ENCODE results near the gene TPGS2.
"Not testable (repeated sequence)": the region's sequence is repeated elsewhere in the genome, so short reads cannot be mapped to it uniquely, and the experiment has no call there.

TPGS2 gene

GRCh38 chr18:36828630-36829361 is at the start of gene TPGS2, which contains the start of gene KIAA1328:
Gene TPGS2 (minus strand): TSS chr18:36829002. CDS start chr18:36828767, 235 bp downstream.
Gene KIAA1328 (plus strand): TSS chr18:36829127. CDS start chr18:36829139, 12 bp downstream.
- DNase-seq (ENCODE audit: low spot score), result peak; percentile 93

- DNase-seq (ENCODE audit: low spot score), result not testable (repeated sequence)
These were observed 45.0 kb upstream of the TPGS2 start for GRCh38 chr18:36873826-36874225.

GRCh38 chr18:36872329-36872728 is 43.5 kb upstream of the TPGS2 start:
- peak; percentile 42 for DNase-seq (ENCODE audit: low spot score)

GRCh38 chr18:36871801-36872200 is 43.0 kb upstream of the TPGS2 start:
- DNase-seq (ENCODE audit: low spot score), result no peak

GRCh38 chr18:36867056-36867455 is 38.3 kb upstream of the TPGS2 start:
- DNase-seq (ENCODE audit: low spot score), result no peak

- no peak for DNase-seq (ENCODE audit: low spot score)
These were observed 33.4 kb upstream of the TPGS2 start for GRCh38 chr18:36862182-36862581.

- peak; percentile 16 for DNase-seq (ENCODE audit: low spot score)
These were observed 28.0 kb upstream of the TPGS2 start for GRCh38 chr18:36856815-36857214.

- DNase-seq (ENCODE audit: low spot score), result no peak
These were observed 22.4 kb upstream of the TPGS2 start for GRCh38 chr18:36851202-36851590.

- DNase-seq (ENCODE audit: low spot score), result peak; percentile 87
These were observed 21.9 kb upstream of the TPGS2 start for GRCh38 chr18:36850527-36851201.

GRCh38 chr18:36849288-36850006 is 20.6 kb upstream of the TPGS2 start:
- DNase-seq (ENCODE audit: low spot score), result peak; percentile 16

- DNase-seq (ENCODE audit: low spot score), result no peak
These were observed 19.8 kb upstream of the TPGS2 start for GRCh38 chr18:36848609-36849008.

GRCh38 chr18:36843784-36844183 is 15.0 kb upstream of the TPGS2 start:
- peak; percentile 4 for DNase-seq (ENCODE audit: low spot score)

- DNase-seq (ENCODE audit: low spot score), result no peak
These were observed 14.4 kb upstream of the TPGS2 start for GRCh38 chr18:36843199-36843598.

- no peak for DNase-seq (ENCODE audit: low spot score)
These were observed 11.0 kb upstream of the TPGS2 start for GRCh38 chr18:36839835-36840234.

GRCh38 chr18:36835927-36836326 is 7.1 kb upstream of the TPGS2 start:
- no peak for DNase-seq (ENCODE audit: low spot score)

GRCh38 chr18:36833120-36833519 is 4.3 kb upstream of the TPGS2 start:
- DNase-seq (ENCODE audit: low spot score), result no peak

GRCh38 chr18:36831139-36831538 is 2.3 kb upstream of the TPGS2 start:
- DNase-seq (ENCODE audit: low spot score), result peak; percentile 33

GRCh38 chr18:36830158-36830495 is 1.3 kb upstream of the TPGS2 start:
- no peak for DNase-seq (ENCODE audit: low spot score)

- DNase-seq (ENCODE audit: low spot score), result no peak
These were observed 758 bp upstream of the TPGS2 start for GRCh38 chr18:36829362-36830157.

- DNase-seq (ENCODE audit: low spot score), result peak; percentile 72
These were observed 609 bp downstream of the TPGS2 start for GRCh38 chr18:36828157-36828629.

GRCh38 chr18:36826556-36826955 is 2.2 kb downstream of the TPGS2 start:
- no peak for DNase-seq (ENCODE audit: low spot score)

- DNase-seq (ENCODE audit: low spot score), result no peak
These were observed 3.3 kb downstream of the TPGS2 start for GRCh38 chr18:36825526-36825925.

Data from kidney tubule cell (primary cell).